Breast epithelium (tissue), 4 donors: ENCODE measurements around the gene ONECUT2. TPM values are rescaled to one million over a fixed set of nuclear protein-coding genes. Genes with fewer than 3 reads are reported as not detected.

ENCODE experiments used
- DNase-seq, 2 donors: peaks; one replicate each; pipeline ENCODE4 v3.0.0-alpha.2; 2019; ENCODE audit warnings: low spot score in 2 of 2
- H3K27ac ChIP-seq, 2 donors: fragments of 200-600 bp; sonication (generic) in 1 of 2; one replicate each; pipeline ENCODE4 v1.5.1; 2016 to 2019; ENCODE audit warnings: mild to moderate bottlenecking in 1 of 2
- H3K27me3 ChIP-seq, 2 donors: fragments of 200-600 bp; sonication (generic) in 1 of 2; one replicate each; pipeline versions ENCODE4 v1.5.1 to v1.6.0; 2017 to 2019; ENCODE audit warnings: control low read depth in 1 of 2, mild to moderate bottlenecking in 1 of 2
- H3K36me3 ChIP-seq: fragments of 200-600 bp; one replicate; pipeline ENCODE4 v1.5.1; 2019
- H3K4me1 ChIP-seq, 2 donors: fragments of 200-600 bp; sonication (generic); one replicate each; pipeline ENCODE4 v1.5.1; 2016 to 2019; ENCODE audit warnings: control low read depth in 1 of 2
- H3K4me3 ChIP-seq, 3 donors: fragments of 200-600 bp; sonication (generic); 1 replicate in 2 of 3; 2 replicates in 1 of 3; pipeline ENCODE4 v1.5.1; 2016 to 2019; ENCODE audit warnings: mild to moderate bottlenecking in 3 of 3, moderate library complexity in 2 of 3
- H3K9me3 ChIP-seq, 2 donors: fragments of 200-600 bp; sonication (generic) in 1 of 2; one replicate each; pipeline ENCODE4 v1.5.1; 2016 to 2019; ENCODE audit warnings: control low read depth in 1 of 2
- POLR2A ChIP-seq: fragments of 450-650 bp; IDR thresholded peaks from one replicate; pipeline ENCODE4 v1.6.1; 2016; ENCODE audit warnings: antibody characterized with exemption, mild to moderate bottlenecking, moderate library complexity
- POLR2AphosphoS5 ChIP-seq, 3 donors: sonication (generic); formaldehyde crosslinking; IDR thresholded peaks; one replicate each; pipeline ENCODE4 v1.6.1; 2017; ENCODE audit warnings: antibody characterized with exemption in 3 of 3
- intact Hi-C: fragments of 100-400 bp; cut with DNase I; formaldehyde crosslinking; loops from one replicate; pipeline ENCODE4 v1.15.1; 2023; ENCODE audit warnings: low total_unique reads
- total RNA-seq, 3 donors: library from RNA; depleted of rRNA; stranded (reverse); fragments of >200 nt; gene quantifications; one replicate each; pipeline ENCODE4 v1.1.0, GENCODE V29; 2016
- TF ChIP-seq, protein P1 (sequence below), 3 donors: fragments of 450-650 bp; IDR thresholded peaks; one replicate each; pipeline ENCODE4 v1.5.1; 2016 to 2017; ENCODE audit warnings: antibody characterized with exemption in 3 of 3, mild to moderate bottlenecking in 3 of 3, moderate library complexity in 3 of 3

The ONECUT2 gene
- total RNA-seq, 3 donors from 2014 or later: under 0.01 TPM; not detected in 2

- Histone ChIP-seq H3K4me3 (no peak overlapping the region), H3K27ac (no peak overlapping the region), H3K4me1 (no peaks in the 10 kb centered on the region), H3K9me3 (no peaks in the 10 kb centered on the region), H3K27me3 (no peaks in the 10 kb centered on the region), H3K36me3 (no peaks in the 10 kb centered on the region)
- intact Hi-C loops: no loop called here
- no peak for DNase-seq
- TF ChIP-seq POLR2A (no peak), POLR2AphosphoS5 (IDR thresholded peaks at IDR 0.05) (no peak)
- TF ChIP-seq, protein P1, sequence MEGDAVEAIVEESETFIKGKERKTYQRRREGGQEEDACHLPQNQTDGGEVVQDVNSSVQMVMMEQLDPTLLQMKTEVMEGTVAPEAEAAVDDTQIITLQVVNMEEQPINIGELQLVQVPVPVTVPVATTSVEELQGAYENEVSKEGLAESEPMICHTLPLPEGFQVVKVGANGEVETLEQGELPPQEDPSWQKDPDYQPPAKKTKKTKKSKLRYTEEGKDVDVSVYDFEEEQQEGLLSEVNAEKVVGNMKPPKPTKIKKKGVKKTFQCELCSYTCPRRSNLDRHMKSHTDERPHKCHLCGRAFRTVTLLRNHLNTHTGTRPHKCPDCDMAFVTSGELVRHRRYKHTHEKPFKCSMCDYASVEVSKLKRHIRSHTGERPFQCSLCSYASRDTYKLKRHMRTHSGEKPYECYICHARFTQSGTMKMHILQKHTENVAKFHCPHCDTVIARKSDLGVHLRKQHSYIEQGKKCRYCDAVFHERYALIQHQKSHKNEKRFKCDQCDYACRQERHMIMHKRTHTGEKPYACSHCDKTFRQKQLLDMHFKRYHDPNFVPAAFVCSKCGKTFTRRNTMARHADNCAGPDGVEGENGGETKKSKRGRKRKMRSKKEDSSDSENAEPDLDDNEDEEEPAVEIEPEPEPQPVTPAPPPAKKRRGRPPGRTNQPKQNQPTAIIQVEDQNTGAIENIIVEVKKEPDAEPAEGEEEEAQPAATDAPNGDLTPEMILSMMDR (IDR thresholded peaks at IDR 0.05): no peak
Observed at GRCh38 chr18:57539702-57540101, 104.5 kb downstream of the ONECUT2 start.

Other genes starting within 250 kb of the ONECUT2 start
- gene ST8SIA3, start 82.8 kb upstream of the ONECUT2 start, total RNA-seq: not detected
- 10 to 100 TPM; 31.1 to 40.2 (median 37.3) TPM for gene FECH, start 151.3 kb downstream of the ONECUT2 start, total RNA-seq
- gene NARS1, start 186.5 kb downstream of the ONECUT2 start, total RNA-seq: 100 to 1,000 TPM; 134 to 135 (median 135) TPM